ENCODE results near the gene PPP1R12B.

DNA sequence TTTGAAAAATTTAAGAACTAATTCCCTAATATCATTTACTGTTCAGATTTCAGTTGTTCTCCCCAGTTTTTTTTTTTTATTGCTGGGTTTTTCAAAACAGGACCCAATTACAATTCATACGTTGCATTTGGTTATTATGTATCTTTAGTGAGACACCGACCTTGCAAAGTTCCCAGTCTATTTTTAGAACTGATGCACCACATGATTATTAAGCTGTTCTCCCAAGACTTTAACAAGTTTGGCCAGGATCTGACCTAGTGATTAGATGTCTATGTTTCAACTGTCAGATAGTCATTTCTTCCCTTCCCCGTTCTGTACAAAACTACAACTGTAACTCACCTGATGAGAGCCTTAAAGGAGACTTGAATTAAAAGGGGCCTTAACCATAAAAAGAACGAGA lies 14.6 kb upstream of the PPP1R12B start:
- TF ChIP-seq, protein P1, sequence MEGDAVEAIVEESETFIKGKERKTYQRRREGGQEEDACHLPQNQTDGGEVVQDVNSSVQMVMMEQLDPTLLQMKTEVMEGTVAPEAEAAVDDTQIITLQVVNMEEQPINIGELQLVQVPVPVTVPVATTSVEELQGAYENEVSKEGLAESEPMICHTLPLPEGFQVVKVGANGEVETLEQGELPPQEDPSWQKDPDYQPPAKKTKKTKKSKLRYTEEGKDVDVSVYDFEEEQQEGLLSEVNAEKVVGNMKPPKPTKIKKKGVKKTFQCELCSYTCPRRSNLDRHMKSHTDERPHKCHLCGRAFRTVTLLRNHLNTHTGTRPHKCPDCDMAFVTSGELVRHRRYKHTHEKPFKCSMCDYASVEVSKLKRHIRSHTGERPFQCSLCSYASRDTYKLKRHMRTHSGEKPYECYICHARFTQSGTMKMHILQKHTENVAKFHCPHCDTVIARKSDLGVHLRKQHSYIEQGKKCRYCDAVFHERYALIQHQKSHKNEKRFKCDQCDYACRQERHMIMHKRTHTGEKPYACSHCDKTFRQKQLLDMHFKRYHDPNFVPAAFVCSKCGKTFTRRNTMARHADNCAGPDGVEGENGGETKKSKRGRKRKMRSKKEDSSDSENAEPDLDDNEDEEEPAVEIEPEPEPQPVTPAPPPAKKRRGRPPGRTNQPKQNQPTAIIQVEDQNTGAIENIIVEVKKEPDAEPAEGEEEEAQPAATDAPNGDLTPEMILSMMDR (IDR thresholded peaks at IDR 0.05; ENCODE audit: borderline replicate concordance, extremely low read depth, low read length, poor library complexity, severe bottlenecking): no peak
- TF ChIP-seq EZH2 (IDR thresholded peaks at IDR 0.05; ENCODE audit: borderline replicate concordance, low read depth, low read length, severe bottlenecking): no peak
